COLO829 (cell line): Measurements from ENCODE around the gene TMEM132D.

Experiments
- DNase-seq: peaks from one replicate; pipeline ENCODE4 v3.0.0; 2012; ENCODE audit warnings: low spot score

The TMEM132D gene

DNA sequence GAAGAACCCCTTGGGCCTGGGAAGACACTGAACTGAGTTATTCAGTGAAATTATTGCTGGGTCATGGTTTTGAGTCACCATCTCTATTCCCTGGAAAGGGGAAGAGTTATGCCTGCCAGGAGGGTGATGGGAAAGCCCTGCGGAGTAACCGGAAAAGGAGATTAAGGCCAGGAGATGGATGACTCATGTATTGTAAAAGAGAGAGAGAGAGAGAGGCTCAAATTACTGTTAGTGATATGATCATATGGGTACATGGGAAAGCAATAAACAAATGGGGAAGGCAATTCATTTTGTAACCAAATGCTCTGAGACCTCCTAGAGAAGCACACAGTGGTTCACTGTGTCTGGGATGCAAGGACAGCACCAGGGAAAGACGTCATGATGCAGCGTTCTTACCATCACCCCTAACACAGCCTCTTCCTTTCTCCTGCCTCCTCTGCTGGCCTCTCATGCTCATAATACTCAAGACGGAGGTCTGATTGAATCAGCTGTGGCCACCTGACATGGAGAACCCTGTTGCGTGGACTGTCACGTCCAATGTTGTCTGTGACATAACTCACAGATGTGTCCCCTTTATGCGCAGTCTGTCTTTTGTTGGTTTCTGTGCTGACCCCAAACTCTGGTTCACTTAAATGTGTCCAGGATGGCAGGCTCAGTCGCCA lies 243.7 kb downstream of the TMEM132D start:
- peak; percentile 59 for DNase-seq

DNA sequence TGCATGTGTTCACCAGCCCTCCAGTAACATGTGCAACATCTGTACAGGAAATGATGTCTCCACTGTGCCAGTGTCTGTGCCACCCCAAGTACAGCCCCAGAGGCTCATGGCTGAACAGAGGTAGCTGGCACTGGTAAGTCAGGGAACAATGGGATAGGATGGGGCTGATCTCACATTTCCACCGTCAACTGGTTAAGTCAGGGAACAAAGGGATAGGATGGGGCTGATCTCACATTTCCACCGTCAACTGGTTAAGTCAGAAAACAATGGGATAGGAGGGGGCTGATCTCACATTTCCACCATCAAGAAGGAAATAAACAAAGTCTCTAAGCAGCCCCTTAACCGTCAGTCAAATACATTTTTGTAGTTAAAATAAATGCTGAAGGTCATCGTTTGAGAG lies 246.6 kb downstream of the TMEM132D start:
- no peak for DNase-seq

DNA sequence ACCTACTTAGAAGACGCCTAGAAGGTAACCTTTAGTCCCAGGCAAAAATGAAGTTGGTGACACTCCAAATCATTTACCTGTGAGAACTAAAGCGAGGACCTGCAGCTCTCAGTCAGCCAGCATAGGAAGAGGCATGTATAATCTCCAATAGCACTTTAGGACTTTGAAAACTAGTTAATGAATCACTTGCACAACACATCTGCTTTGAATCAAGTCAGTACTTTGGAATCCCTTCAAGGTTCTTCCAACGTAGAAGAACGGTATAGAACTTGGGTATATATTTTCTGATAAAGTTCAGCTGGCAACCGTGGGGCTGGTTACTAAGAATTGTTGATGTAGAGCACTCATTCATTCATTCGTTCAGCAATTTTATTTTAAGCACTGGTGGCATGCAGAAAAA lies 251.9 kb downstream of the TMEM132D start:
- DNase-seq = no peak

DNA sequence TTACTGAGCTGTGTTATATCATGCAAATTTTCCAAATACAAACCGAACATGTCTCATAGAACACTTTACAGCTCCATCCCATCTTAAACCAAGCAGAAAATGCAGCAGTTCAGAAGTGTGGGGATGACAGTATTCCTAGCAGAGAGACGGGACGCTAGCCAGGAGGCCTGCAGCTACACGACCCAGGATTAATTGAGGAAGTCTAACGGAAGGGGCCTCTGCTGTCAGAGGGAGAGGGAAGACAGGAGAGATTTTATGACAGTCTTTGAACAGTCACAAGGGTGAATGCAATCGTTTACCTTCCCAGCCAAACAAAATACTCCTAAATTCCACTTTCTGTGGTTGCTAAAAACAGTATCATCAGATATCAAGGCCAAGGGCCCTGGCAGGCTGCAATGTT lies 261.9 kb downstream of the TMEM132D start:
- DNase-seq = no peak

DNA sequence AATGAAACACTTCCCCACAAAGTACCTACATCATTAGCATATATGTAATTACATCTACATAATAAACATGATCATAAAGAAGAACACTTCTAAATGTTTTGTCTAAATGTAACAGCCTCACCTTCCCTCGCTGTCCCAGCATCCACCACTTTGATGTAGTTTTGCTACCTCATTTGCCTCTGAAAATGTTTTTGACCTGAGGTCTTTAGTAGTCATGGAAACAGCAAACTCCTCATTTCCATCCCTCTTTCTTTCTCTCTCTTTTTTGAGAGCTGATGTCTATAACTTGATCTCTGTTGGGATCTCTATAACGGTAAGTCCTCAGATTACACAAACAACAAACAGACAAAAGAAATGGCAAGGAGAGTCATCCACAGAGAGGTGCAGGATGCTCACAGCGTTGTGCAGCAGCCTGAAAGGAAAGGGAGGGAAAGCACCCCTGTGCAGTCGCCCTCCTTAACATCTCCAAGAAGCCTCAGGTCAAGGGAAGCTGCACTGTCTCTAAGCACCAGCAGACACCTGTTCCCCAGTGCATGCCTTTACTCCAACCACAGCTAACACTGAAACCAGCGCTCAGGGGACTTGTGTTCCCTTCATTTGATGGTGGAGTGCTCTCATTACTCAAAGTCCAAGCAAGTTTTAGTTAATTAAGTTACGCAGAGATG lies 268.7 kb downstream of the TMEM132D start:
- DNase-seq = no peak

DNA sequence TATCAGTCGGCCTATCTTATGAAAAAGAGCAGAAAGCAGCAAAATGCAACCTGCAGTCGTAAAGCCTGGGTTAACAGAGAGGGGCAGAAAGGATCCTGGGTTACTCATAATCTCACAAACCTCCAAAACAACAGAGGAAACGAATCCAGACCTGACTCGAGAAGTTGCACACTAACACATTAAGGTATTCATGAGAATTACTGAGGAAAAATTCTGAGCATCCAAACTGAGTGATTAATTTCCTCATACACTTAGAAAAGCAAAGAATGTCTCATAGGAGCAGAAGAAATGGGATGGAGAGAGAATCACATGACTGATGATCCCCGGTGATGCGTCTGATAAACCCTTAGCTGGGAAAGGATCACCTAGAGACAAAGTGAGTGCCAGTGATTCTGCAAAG lies 272.5 kb downstream of the TMEM132D start:
- no peak for DNase-seq

DNA sequence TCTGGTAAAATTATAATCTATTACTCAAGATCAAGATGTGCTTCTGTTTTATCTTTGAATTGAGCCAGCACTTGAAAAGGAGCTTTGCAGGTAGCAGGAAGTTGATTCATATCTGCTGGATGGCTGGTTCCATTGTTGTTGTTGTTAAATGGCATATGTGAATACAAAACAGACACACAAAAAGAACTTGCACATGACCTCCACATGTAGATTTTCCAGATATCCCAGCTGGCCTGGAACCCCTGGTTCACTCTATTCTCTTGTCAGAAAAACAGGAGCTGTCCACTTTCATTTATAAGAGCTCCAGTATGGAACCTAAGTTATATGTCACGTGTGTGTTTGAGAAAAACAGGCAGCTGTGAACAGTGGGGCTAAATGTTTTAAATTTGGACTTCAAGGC lies 273.9 kb downstream of the TMEM132D start:
- no peak for DNase-seq

DNA sequence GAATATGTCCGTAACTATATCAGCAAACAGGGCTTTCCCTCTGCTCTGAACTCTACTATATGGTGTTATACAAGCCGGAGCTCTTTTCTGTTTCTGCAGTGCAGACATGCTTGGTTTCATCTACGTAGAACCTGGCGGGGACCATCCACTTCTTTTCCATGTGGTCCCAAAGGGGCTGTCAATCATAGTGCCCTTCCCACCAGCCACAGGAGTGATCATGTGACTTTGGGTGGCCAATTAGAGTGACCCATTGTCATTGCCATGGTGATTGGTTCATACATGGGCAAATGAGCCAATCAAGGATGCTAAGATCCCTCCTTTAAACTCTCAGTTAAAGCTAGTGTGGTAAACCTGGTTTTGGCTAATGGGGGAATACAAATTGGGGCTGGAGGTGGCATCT lies 281.3 kb downstream of the TMEM132D start:
- no peak for DNase-seq

DNA sequence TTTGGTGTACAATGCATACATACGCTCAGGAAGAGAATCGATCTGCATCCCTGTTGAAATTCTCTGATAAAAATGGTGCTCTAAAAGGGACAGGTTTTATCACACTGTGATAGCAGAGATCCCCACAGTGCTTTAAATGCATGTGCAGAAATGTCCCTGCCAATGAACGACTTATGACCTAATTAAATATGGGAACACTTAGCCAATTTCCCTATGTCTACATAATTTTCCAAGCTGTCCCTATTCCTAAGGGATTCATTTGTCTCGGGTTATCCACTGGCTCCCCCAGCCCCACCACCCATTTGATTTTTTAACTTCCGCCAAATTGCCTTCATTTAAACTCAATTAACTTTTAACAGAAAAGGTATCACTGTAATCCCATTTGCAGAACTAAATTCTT lies 284.6 kb downstream of the TMEM132D start:
- DNase-seq = no peak

DNA sequence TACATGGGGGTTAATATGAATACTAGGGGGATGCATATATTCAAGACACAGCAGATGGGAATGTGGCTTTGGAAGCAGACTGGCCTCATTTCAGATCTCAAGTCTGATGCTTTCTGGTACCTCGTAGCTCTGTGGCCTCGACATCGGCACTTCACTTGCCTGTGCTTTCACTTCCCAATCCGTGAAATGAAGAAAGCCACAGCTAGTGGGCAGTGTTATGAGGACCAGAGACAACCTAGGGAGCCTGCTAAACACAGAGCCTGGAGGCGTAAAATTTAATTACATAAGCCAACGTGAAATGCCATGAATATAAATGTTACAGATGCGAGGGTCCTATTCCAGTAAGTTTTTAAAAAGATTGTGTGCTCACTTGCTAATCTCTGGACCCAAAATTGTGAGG lies 286.0 kb downstream of the TMEM132D start:
- DNase-seq = no peak

DNA sequence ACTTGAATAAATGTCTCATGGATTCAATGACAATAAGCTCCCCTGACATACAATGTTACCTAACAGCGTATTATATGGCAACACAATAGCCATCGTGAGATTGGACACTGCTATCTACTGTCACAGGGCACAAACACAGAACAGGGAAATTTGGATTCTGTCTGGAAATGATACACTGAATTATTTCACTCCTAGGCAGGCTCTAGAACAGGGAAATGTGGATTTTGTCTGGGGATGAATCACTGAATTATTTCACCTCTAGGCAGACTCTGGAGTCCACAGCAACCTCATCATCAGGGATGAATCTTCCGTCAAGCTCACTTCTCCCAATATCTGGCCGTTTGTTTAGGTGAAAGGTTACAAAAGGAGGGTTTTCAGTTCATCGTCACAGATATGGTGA lies 288.8 kb downstream of the TMEM132D start:
- no peak for DNase-seq

DNA sequence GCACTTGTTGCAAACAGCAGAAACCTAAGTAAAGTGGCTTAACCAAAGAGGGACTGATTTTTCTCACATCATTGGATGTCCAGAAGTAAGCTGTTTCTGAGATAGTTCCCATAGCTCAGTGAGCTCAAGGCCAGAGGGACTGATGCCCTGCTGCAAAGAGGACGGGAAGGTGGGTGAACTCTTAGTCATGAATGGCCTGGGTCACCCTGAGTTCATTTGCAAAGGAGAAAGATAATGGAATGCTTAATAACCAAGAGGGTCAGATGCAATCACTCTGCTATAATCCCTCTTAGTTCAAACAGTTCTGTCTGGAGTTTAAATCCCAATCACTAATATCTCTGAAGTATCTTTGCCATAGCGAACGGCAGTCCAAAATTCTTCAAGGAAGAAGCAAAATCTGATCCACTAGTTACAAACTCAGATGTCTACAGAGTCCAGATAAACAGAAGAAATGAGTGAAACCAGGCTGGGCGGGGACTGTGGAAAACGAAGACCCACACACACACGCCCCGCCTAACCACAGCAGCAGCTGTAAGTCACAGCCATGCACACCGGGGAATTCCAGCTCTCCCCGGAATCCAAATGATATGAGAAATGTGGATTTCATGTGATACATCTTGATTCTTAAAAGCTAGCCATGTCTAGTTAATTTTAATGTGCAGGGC lies 289.5 kb downstream of the TMEM132D start:
- no peak for DNase-seq

DNA sequence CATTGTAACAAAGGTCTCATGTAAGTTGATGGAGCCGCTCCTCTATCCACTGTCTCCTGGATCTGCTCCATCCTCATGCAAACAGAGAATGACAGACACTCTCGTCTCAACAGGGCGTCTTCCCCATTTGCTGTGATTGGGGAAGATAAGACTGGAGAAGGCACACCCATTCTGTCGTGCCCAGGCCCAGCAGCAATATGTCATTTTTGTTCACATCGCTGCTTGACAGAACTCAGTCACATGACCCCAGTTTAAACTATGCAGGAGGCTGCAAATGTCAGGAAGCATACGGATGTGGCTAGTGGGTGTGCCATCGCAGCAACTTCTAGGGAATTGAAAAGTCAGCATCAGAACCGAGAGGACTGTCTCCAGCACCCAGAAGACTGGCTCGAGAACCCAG lies 290.5 kb downstream of the TMEM132D start:
- no peak for DNase-seq

DNA sequence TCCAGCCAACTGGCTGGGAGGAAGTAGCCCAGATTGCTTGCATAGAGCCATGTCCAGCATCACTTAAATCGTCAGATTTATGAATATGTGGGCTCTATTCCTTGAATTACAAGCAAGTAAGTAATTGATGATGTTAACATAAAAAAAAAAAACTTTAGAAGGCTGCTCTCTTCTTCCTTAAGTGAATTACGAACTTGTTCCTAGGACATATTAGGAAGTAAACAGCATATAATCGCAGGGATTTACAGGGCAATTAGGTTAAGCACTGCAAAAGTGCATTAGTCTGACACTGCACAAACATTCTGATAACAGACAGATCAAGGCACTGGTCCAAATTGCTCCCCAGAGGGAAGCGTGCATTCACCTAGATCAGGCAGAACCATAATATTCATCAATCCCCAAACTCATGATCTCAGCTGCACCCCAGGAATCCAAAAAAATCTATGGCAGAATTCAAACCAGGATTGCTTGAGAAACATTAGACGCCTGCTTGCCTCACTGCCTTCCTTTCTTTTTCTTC lies 293.2 kb downstream of the TMEM132D start:
- DNase-seq = no peak

DNA sequence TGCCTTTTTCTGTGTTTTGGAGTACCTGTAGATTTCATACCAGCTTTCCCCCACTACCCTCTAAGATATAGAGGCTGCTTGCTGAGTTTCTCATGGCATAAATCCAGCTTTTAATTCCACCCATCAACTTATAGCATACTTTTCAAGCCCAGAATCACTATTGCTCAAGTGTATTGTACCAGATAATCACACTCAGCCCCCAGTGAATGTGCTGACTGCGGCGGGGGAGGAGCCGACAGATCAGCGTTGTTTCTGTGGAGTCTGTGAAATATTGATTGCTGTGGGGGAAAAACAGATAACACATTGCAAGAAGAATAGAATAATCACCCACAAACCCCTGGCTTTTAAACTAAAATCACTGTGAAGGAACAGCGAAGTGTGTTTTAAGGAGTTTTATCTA lies 296.1 kb downstream of the TMEM132D start:
- DNase-seq = no peak

DNA sequence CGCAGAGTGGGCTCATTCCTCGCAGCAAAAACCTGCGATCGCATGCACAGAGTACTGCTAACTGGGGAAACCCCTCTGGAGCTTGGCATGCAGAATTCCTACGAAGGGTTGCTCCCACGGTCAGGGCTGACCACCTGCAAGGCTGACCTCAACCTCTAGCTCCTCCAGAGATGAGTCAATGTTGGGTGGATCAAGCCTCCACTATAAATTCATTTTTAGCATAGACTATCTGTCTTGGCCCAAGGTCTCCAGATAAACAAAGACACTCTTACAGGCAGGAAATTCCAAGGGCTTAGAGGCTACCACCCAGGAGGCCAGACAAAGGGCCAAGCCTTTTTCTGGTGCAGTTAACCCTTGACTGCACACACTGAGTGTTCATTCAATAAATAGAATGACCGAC lies 296.5 kb downstream of the TMEM132D start:
- peak; percentile 29 for DNase-seq

DNA sequence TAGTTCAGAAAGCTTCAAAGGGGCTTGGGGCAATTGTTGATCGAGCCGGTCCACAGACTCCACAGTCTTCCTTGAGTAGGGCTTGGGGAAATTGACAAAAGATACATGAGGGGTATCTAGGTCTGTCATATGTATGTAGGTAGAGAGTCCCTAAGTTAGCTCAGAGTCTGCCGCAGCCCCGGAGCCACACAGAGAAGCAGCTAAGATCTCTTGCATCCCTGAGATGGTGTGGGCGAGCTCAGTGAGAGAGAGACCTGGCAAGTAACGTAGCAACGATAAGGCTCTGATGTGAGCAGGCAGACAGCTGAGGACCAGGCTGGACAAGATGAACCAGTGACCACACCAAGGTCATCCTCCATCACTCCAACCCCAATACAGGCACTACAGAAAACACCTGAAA lies 297.6 kb downstream of the TMEM132D start:
- DNase-seq = no peak

DNA sequence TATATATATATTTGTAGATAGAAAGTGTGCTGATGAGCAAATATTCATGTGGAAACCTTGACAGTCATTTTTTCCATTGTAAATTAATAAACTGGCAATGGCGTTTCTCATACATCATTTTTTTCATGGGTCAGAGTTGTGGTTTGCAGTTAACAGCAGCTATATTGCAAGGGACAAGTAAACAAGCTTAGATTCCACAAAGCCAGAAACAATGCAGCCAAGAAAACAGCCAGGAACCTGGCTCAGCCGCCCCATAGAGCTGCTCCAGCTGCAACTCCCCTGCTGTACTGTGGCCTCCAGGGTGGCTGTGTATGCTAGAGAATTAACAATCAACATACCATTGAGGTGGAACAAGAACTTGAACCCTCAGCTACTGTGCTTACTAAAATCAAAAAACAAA lies 298.2 kb downstream of the TMEM132D start:
- no peak for DNase-seq

DNA sequence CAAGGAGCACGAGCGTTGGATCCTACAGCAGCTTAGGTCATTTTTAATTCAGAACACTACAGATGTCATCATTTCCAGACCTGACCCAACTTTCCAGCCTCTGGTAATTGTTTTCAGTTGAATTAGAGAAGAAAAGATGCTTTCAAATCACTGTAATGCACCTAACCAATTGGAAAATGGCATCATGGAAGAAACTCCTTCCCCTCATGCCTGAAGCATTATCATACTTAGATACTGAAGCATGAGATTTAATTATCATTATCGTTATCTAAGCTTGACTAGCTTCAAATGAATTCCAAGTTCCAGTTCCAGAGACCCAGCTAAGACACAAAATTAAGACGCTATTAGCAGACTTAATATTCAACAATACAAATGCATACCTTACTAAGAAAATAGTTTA lies 299.3 kb downstream of the TMEM132D start:
- no peak for DNase-seq

DNA sequence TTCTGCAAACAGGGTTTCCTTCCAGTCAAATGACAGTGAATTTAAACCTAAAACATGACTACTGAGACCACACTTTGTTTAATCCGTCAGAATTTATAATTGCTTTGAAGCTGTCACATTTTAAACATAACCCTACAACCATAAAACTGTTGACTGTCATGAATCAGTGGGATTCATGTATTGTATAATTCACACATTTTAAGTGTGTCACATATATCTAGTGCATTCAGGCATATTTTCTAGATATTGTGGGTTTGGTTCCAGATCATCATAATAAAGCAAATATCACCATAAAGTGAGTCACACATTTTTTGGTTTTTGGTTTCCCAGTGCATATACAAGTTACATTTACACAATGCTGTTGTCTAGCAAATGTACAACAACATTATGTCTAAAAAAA lies 304.4 kb downstream of the TMEM132D start:
- DNase-seq = no peak

DNA sequence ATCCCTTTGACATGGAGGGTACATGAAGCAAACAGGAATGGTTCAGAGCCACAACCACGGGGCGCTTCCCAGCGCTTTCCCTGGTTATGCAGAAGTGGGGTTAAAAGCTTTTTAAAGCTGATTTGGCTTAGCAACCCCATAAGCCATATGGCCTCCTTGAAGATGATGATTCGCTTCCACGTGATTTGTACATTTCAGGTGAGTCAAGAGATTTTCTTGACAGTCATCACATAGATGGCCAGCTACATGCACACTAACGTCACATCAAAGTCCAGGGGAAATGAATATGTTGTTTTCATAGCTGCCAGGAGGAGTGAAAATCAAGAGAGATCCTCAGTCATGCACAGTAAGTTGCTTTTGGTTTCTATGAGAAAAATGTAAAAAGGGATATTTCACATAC lies 309.7 kb downstream of the TMEM132D start:
- no peak for DNase-seq

DNA sequence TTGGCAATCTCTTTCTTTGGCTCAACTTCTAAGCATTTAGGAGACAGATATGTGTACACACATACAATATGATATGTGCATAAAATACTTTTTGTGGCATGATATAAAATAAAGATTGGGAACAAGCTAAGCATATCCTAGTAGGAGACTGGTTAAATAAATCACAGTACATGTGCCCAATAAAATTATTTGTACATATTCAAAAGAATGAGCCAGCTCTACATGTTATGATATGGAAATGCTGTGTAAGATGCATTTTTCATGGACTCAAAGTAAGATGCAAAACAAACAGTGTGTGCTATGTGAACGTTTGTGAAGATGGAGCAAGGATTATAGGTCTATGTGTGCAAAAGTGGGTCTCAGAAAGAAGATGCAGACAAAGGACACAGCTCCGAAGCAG lies 311.4 kb downstream of the TMEM132D start:
- no peak for DNase-seq

DNA sequence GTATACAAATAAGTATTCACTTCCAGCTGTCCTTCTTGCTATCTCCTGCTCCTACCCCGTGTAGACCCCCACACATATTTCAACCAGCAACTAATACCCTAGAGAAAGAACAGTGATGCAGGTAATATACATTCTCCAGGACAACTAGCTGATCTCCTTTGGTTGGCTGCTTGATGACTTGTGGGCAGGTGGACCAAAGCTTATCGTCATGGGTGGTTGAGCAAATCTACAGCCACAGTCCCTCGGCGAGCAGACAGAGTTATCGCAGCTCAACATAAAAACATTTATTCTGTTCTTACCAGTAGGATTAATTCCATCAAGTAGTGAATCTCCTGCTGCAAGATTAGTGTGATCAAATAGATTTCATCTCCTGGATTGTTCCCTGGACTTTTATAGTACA lies 314.3 kb downstream of the TMEM132D start:
- no peak for DNase-seq
